GM23338 (cell line): ENCODE measurements around the gene ANKRD11.

Experiments used
- EZH2 ChIP-seq: fragments of 200-600 bp; sonication (generic); IDR thresholded peaks from one replicate; pipeline ENCODE4 v1.8.0; 2017; ENCODE audit warnings: antibody characterized with exemption, mild to moderate bottlenecking, low read depth; ENCODE audit not compliant: unreplicated experiment
- EZH2phosphoT487 ChIP-seq: fragments of 200-600 bp; sonication (generic); IDR thresholded peaks from one replicate; pipeline ENCODE4 v1.8.1; 2018; ENCODE audit warnings: antibody characterized with exemption; ENCODE audit not compliant: unreplicated experiment
- NANOG ChIP-seq: IDR thresholded peaks from 2 replicates; pipeline ENCODE4 v1.6.1; 2016; ENCODE audit warnings: antibody characterized with exemption, borderline replicate concordance
- POLR2AphosphoS5 ChIP-seq: IDR thresholded peaks from 2 replicates; pipeline ENCODE4 v1.6.1; 2016; ENCODE audit warnings: antibody characterized with exemption, low read depth
- TF ChIP-seq, protein P1 (sequence below), 2 experiments: fragments of 200-600 bp in 1 of 2; sonication (generic) in 1 of 2; conservative IDR thresholded peaks; 2 replicates each; pipeline versions ENCODE4 v1.5.1 to v1.6.1; 2016 to 2017; ENCODE audit warnings: antibody characterized with exemption in 2 of 2, low read depth in 2 of 2, mild to moderate bottlenecking in 2 of 2, moderate library complexity in 1 of 2
- TF ChIP-seq, protein P2 (sequence below): IDR thresholded peaks from one replicate; pipeline ENCODE4 v1.6.1; 2018; ENCODE audit warnings: antibody characterized with exemption; ENCODE audit not compliant: unreplicated experiment

DNA sequence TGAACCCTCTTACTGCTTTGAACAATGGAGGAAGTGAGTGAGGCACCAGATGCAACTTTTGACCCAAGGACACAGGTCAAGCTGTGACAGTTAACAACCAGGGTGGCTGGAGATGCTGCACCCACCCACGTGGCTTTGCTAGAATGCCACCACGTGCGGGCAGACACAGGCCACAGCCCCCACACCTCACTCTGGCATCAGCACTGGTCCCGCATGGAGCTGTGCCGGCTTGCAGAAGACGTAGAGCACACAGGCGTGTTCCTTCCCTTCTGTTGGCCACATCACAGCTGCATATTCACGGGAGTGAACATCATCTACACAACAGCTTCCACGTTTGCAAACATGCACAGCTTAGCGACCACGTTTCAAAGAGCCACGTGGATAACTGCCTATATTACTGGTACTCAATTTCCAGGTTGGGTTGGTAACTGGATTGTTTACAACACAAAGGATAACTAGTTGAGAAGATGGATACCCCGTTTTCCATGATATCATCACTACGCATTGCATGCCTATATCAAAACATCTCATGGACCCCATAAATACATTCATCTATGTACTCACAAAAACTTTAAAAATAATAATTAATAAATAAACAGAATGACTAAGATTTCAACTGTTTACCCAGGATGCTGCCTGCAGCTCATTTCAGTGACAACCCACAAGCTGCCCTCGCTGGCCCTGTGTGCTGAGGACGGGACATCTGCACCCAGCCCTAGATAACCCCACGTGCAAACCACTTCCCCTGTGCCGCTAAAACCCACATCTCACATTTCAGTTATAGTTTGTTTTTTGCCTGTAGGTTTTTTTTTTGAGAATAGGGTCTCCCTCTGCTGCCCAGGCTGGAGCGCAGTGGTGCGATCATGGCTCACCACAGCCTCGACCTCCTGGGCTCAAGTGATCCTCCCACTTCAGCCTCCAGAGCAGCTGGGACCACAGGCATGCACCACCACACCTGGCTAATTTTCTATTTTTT lies 132.0 kb downstream of the ANKRD11 start:
- TF ChIP-seq, protein P1, sequence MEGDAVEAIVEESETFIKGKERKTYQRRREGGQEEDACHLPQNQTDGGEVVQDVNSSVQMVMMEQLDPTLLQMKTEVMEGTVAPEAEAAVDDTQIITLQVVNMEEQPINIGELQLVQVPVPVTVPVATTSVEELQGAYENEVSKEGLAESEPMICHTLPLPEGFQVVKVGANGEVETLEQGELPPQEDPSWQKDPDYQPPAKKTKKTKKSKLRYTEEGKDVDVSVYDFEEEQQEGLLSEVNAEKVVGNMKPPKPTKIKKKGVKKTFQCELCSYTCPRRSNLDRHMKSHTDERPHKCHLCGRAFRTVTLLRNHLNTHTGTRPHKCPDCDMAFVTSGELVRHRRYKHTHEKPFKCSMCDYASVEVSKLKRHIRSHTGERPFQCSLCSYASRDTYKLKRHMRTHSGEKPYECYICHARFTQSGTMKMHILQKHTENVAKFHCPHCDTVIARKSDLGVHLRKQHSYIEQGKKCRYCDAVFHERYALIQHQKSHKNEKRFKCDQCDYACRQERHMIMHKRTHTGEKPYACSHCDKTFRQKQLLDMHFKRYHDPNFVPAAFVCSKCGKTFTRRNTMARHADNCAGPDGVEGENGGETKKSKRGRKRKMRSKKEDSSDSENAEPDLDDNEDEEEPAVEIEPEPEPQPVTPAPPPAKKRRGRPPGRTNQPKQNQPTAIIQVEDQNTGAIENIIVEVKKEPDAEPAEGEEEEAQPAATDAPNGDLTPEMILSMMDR (conservative IDR thresholded peaks at IDR 0.05; ENCODE audit: low read depth in 2 of 2), result no peak
- TF ChIP-seq EZH2 (no peak), POLR2AphosphoS5 (no peak), EZH2phosphoT487 (no peak), NANOG (no peak)
- TF ChIP-seq, protein P2, sequence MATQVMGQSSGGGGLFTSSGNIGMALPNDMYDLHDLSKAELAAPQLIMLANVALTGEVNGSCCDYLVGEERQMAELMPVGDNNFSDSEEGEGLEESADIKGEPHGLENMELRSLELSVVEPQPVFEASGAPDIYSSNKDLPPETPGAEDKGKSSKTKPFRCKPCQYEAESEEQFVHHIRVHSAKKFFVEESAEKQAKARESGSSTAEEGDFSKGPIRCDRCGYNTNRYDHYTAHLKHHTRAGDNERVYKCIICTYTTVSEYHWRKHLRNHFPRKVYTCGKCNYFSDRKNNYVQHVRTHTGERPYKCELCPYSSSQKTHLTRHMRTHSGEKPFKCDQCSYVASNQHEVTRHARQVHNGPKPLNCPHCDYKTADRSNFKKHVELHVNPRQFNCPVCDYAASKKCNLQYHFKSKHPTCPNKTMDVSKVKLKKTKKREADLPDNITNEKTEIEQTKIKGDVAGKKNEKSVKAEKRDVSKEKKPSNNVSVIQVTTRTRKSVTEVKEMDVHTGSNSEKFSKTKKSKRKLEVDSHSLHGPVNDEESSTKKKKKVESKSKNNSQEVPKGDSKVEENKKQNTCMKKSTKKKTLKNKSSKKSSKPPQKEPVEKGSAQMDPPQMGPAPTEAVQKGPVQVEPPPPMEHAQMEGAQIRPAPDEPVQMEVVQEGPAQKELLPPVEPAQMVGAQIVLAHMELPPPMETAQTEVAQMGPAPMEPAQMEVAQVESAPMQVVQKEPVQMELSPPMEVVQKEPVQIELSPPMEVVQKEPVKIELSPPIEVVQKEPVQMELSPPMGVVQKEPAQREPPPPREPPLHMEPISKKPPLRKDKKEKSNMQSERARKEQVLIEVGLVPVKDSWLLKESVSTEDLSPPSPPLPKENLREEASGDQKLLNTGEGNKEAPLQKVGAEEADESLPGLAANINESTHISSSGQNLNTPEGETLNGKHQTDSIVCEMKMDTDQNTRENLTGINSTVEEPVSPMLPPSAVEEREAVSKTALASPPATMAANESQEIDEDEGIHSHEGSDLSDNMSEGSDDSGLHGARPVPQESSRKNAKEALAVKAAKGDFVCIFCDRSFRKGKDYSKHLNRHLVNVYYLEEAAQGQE, result no peak
